Spleen (tissue), 11 donors: ENCODE measurements around the gene GPBAR1. TPM values are rescaled to one million over a fixed set of nuclear protein-coding genes. Genes with fewer than 3 reads are reported as not detected.

ENCODE experiments used
- DNase-seq: peaks from one replicate; pipeline ENCODE4 v3.0.0-alpha.2; 2020
- H3K27ac ChIP-seq, 8 donors: fragments of 200-600 bp; sonication (generic) in 7 of 8; 1 replicate in 4 of 8; 2 replicates in 4 of 8; pipeline versions ENCODE4 v1.5.0 to v1.8.0; 2016 to 2021; ENCODE audit warnings: inconsistent platforms in 4 of 8, mild to moderate bottlenecking in 4 of 8, moderate library complexity in 1 of 8
- H3K27me3 ChIP-seq, 7 donors: fragments of 200-600 bp; sonication (generic) in 6 of 7; replicated peaks in 1 of 7; 1 replicate in 4 of 7; 2 replicates in 3 of 7; pipeline versions ENCODE4 v1.5.0 to v1.8.0; 2016 to 2021; ENCODE audit warnings: inconsistent platforms in 3 of 7, mild to moderate bottlenecking in 1 of 7
- H3K36me3 ChIP-seq, 6 donors: fragments of 200-600 bp; sonication (generic) in 5 of 6; 1 replicate in 4 of 6; 2 replicates in 2 of 6; pipeline versions ENCODE4 v1.5.0 to v1.8.0; 2016 to 2021; ENCODE audit warnings: inconsistent platforms in 2 of 6
- H3K4me1 ChIP-seq, 6 donors: fragments of 200-600 bp; sonication (generic) in 5 of 6; 1 replicate in 3 of 6; 2 replicates in 3 of 6; pipeline versions ENCODE4 v1.5.0 to v1.8.0; 2016 to 2021; ENCODE audit warnings: inconsistent platforms in 3 of 6
- H3K4me3 ChIP-seq, 8 donors: fragments of 200-600 bp; sonication (generic) in 7 of 8; 1 replicate in 4 of 8; 2 replicates in 4 of 8; pipeline versions ENCODE4 v1.5.0 to v1.8.0; 2016 to 2021; ENCODE audit warnings: inconsistent platforms in 4 of 8, mild to moderate bottlenecking in 4 of 8, moderate library complexity in 2 of 8
- H3K9me3 ChIP-seq, 8 donors: fragments of 200-600 bp; sonication (generic) in 7 of 8; 1 replicate in 4 of 8; 2 replicates in 4 of 8; pipeline versions ENCODE4 v1.5.0 to v1.8.0; 2016 to 2021; ENCODE audit warnings: inconsistent platforms in 4 of 8
- CTCF ChIP-seq, 11 experiments: fragments of 200-600 bp in 7 of 11; fragments of 450-650 bp in 4 of 11; sonication (generic) in 4 of 11; IDR thresholded peaks in 8 of 11; conservative IDR thresholded peaks in 3 of 11; 1 replicate in 7 of 11; 2 replicates in 4 of 11; pipeline versions ENCODE4 v1.4.0 to v1.8.0; 2016 to 2021; ENCODE audit warnings: antibody characterized with exemption in 11 of 11, inconsistent platforms in 4 of 11, mild to moderate bottlenecking in 1 of 11
- POLR2A ChIP-seq, 3 donors: fragments of 450-650 bp; IDR thresholded peaks; one replicate each; pipeline ENCODE4 v1.5.1; 2017; ENCODE audit warnings: antibody characterized with exemption in 3 of 3, mild to moderate bottlenecking in 1 of 3
- POLR2AphosphoS5 ChIP-seq, 3 donors: sonication (generic); formaldehyde crosslinking; IDR thresholded peaks; one replicate each; pipeline ENCODE4 v1.5.1; 2017; ENCODE audit warnings: antibody characterized with exemption in 3 of 3
- WGBS, 5 donors: extraction: QIAGEN DNeasy Blood & Tissue Kit in 3 of 5; methylation state at CpG; one replicate each; pipeline versions ENCODE4 v1.1.5 to v1.1.7; 2013 to 2018; 5-methylcytosine and 5-hydroxymethylcytosine counted together
- intact Hi-C: fragments of 100-400 bp; cut with DNase I; formaldehyde crosslinking; loops from one replicate; pipeline ENCODE4 v1.15.0; 2023; ENCODE audit warnings: low total_unique reads
- polyA plus RNA-seq, 3 donors: library from polyadenylated mRNA; stranded (reverse); fragments of 200-250 nt; gene quantifications; one replicate each; pipeline ENCODE4 v1.2.1, GENCODE V29; 2013
- total RNA-seq, 7 donors: library from RNA; depleted of rRNA in 3 of 7; stranded (reverse); fragments of >200 nt in 3 of 7; fragmentation: NEBNext Ultra II Directional in 4 of 7; extraction: Animal tissue kit (Norgen Biotek cat#: 25700) in 4 of 7; gene quantifications; one replicate each; pipeline versions ENCODE4 v1.1.0 to v1.2.1, GENCODE V29; 2016 to 2021
- donor health status: healthy with polysubstance abuse.
- donor health status: DM: no; HTN: no; CAD: no; lungs with moderate emphysema.
- donor health status: DM: no; HTN: no; CAD: no.
- donor health status: Bipolar disorder and iron deficiency.
- donor health status: healthy.
- donor health status: DM: no; HTN: no; CAD: no.
- donor health status: DM: yes; HTN: yes; CAD: no.

GPBAR1 gene
- total and polyA plus RNA-seq, 10 donors = 1.4 to 13.9 (median 6.8) TPM

GRCh38 chr2:218245214-218245613 is 15.6 kb upstream of the GPBAR1 start:
- intact Hi-C loops = no loop called here
- Histone ChIP-seq H3K4me1 (peaks cover 0 to 31% (median 13%) of the 10 kb centered on the region in 6 donors), H3K36me3 (peaks cover 9 to 100% (median 98%) of the 10 kb centered on the region in 6 donors), H3K4me3 (no peak overlapping the region), H3K9me3 (no peaks in the 10 kb centered on the region), H3K27me3 (no peaks in the 10 kb centered on the region), H3K27ac (peak overlapping the region in 2 of 8 donors; percentile 10 to 16)
- 76 to 82% (median 79%) methylated on average over 5 of the region's 5 CpGs for WGBS, 5 donors
- TF ChIP-seq POLR2A (IDR thresholded peaks at IDR 0.05) (no peak), POLR2AphosphoS5 (IDR thresholded peaks at IDR 0.05) (no peak), CTCF (IDR thresholded peaks at IDR 0.05 in 8 of 11, conservative IDR thresholded peaks at IDR 0.05 in 3 of 11) (no peak)
- no peak for DNase-seq

GRCh38 chr2:218249691-218250090 is 11.1 kb upstream of the GPBAR1 start:
- H3K4me3 ChIP-seq = no peak overlapping the region
- H3K36me3 ChIP-seq = peaks cover 20 to 100% (median 100%) of the 10 kb centered on the region in 6 donors
- peaks cover 0 to 20% (median 1%) of the 10 kb centered on the region in 6 donors for H3K4me1 ChIP-seq
- intact Hi-C loops = no loop called here
- no peak overlapping the region for H3K27ac ChIP-seq
- no peaks in the 10 kb centered on the region for H3K9me3 ChIP-seq
- WGBS, 5 donors = 89 to 93% (median 92%) methylated on average over 13 of the region's 13 CpGs
- H3K27me3 ChIP-seq = no peaks in the 10 kb centered on the region
- no peak for TF ChIP-seq CTCF (IDR thresholded peaks at IDR 0.05 in 8 of 11, conservative IDR thresholded peaks at IDR 0.05 in 3 of 11)
- TF ChIP-seq POLR2A (IDR thresholded peaks at IDR 0.05) = no peak
- TF ChIP-seq POLR2AphosphoS5 (IDR thresholded peaks at IDR 0.05) = no peak
- no peak for DNase-seq

- TF ChIP-seq CTCF (IDR thresholded peaks at IDR 0.05 in 8 of 11, conservative IDR thresholded peaks at IDR 0.05 in 3 of 11) (no peak), POLR2AphosphoS5 (IDR thresholded peaks at IDR 0.05) (peak in 2 of 3 donors; percentile 36 to 43), POLR2A (IDR thresholded peaks at IDR 0.05) (no peak)
- peaks cover 2 to 27% (median 10%) of the 10 kb centered on the region in 6 donors for H3K4me1 ChIP-seq
- 68 to 81% (median 73%) methylated on average over 5 to 7 of the region's 7 CpGs for WGBS, 5 donors
- H3K4me3 ChIP-seq = no peak overlapping the region
- H3K36me3 ChIP-seq = peaks cover 20 to 95% (median 92%) of the 10 kb centered on the region in 6 donors
- DNase-seq = no peak
- no peaks in the 10 kb centered on the region for H3K27me3 ChIP-seq
- no peaks in the 10 kb centered on the region for H3K9me3 ChIP-seq
- intact Hi-C loops = no loop called here
- H3K27ac ChIP-seq = peak overlapping the region in 3 of 8 donors; percentile 14 to 57 (median 46)
Measured at GRCh38 chr2:218252509-218253231, 8.1 kb upstream of the GPBAR1 start.

- Histone ChIP-seq H3K9me3 (no peaks in the 10 kb centered on the region), H3K27me3 (no peaks in the 10 kb centered on the region), H3K4me1 (peaks cover 3 to 33% (median 15%) of the 10 kb centered on the region in 6 donors), H3K36me3 (peaks cover 20 to 90% (median 87%) of the 10 kb centered on the region in 6 donors), H3K27ac (peak overlapping the region in 3 of 8 donors; percentile 14 to 57 (median 46)), H3K4me3 (no peak overlapping the region)
- 77 to 92% (median 85%) methylated on average over 5 of the region's 5 CpGs for WGBS, 5 donors
- TF ChIP-seq POLR2A (IDR thresholded peaks at IDR 0.05) = no peak
- TF ChIP-seq CTCF (IDR thresholded peaks at IDR 0.05 in 8 of 11, conservative IDR thresholded peaks at IDR 0.05 in 3 of 11) = no peak
- no peak for TF ChIP-seq POLR2AphosphoS5 (IDR thresholded peaks at IDR 0.05)
- DNase-seq = no peak
- intact Hi-C loops = no loop called here
Measured at GRCh38 chr2:218253232-218253625, 7.6 kb upstream of the GPBAR1 start.
